ENCODE measurements around the gene SDCCAG8. TPM values are rescaled to one million over a fixed set of nuclear protein-coding genes. Genes with fewer than 3 reads are reported as not detected.

Gene SDCCAG8
- total and polyA plus RNA-seq, 2 of the 8 experiments (the other 6 are each of a cell fraction or from before 2014, with no cell fraction given): 15.6 to 21.0 TPM

DNA sequence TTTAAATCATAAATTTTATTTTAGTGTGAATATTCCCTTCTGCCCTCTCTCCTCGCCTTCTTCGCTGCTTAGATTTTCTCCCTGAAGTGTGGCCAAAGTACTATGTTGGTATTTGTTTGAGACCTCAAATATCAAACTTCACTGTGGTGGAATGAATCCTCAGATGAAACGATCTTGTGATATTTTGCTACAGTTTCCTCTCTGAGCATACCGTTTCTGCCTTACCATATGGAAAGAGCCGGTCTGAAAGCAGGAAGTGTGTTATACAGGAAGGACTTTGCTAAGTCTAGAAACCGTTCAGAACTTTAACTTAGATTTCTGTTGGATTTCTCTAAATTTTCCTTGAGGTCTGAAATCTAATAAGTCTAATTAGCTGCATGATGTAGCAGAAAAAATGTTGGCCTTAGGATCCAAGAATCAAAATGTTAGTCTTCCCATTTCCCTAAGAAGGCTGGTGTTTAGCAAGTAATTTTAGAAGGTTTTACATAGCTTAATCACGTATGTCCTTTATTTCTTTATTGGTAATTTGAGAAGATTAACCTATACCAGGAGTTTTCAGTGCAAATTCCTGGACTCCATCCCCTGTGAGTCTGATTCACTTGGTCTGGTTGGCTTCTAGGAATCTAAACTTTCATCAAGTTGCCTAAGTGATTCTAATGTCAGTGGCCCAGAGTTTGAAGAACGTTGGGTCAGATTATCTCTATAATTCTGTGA is 30.7 kb downstream of the SDCCAG8 start:
- Histone ChIP-seq H3K9ac (replicated peaks in 1 of 4; ENCODE audit: extremely low read depth in 1 of 4, low read depth in 3 of 4, low read length in 3 of 4) (no peak overlapping the region), H3K4ac (replicated peaks; ENCODE audit: insufficient read length, low read depth, low read length) (no peak overlapping the region), H2AFZ (ENCODE audit: low read length) (no peak overlapping the region), H3K4me2 (ENCODE audit: insufficient read depth in 1 of 2, low read depth in 2 of 2, low read length in 2 of 2) (no peak overlapping the region), H2BK20ac (ENCODE audit: low read length) (no peak overlapping the region), H3K4me3 (ENCODE audit: extremely low read depth in 1 of 4, insufficient read depth in 2 of 4, low read depth in 3 of 4, low read length in 4 of 4) (no peak overlapping the region), H3K23me2 (ENCODE audit: low read depth, low read length) (no peaks in the 10 kb centered on the region), H3K14ac (ENCODE audit: insufficient read length) (no peak overlapping the region), H2BK15ac (ENCODE audit: low read length) (no peak overlapping the region), H3K27me3 (replicated peaks in 1 of 4; ENCODE audit: control insufficient read depth in 3 of 4, extremely low read depth in 1 of 4, insufficient read depth in 3 of 4, low read length in 3 of 4) (no peaks in the 10 kb centered on the region), H3K18ac (ENCODE audit: extremely low read depth, low read length) (no peak overlapping the region), H2BK5ac (ENCODE audit: low read depth, low read length) (no peak overlapping the region), H4K5ac (ENCODE audit: insufficient read length, low read depth, low read length) (no peak overlapping the region), H3K23ac (ENCODE audit: insufficient read length) (no peak overlapping the region), H3K4me1 (replicated peaks in 1 of 4; ENCODE audit: control insufficient read depth in 3 of 4, insufficient read depth in 4 of 4, low read length in 3 of 4) (peaks cover 0 to 3% (median 0%) of the 10 kb centered on the region in 4 experiments; a peak in 1 of 7 replicates), H2BK120ac (replicated peaks; ENCODE audit: low read depth, low read length) (no peak overlapping the region), H2BK12ac (ENCODE audit: low read depth, low read length) (no peak overlapping the region), H3K27ac (ENCODE audit: low read depth, low read length) (no peak overlapping the region), H3K79me2 (ENCODE audit: control insufficient read depth in 1 of 2, insufficient read depth in 2 of 2, low read length in 2 of 2) (no peaks in the 10 kb centered on the region), H3K56ac (replicated peaks; ENCODE audit: insufficient read length, low read depth, low read length) (no peak overlapping the region), H3K9me3 (ENCODE audit: insufficient read depth in 2 of 2, low read depth in 1 of 2, low read length in 1 of 2) (no peaks in the 10 kb centered on the region), H3K36me3 (ENCODE audit: control insufficient read depth in 2 of 4, insufficient read depth in 4 of 4, low read length in 3 of 4) (peaks cover 0 to 4% (median 0%) of the 10 kb centered on the region in 4 experiments; a peak in 2 of 8 replicates), H3K79me1 (ENCODE audit: low read depth, low read length) (no peaks in the 10 kb centered on the region), H4K8ac (ENCODE audit: extremely low read depth, insufficient read depth, low read length) (no peak overlapping the region), H4K91ac (replicated peaks; ENCODE audit: insufficient read length, low read length) (no peak overlapping the region), H4K20me1 (replicated peaks in 1 of 2; ENCODE audit: control insufficient read depth in 1 of 2, insufficient read depth in 2 of 2, low read length in 2 of 2) (no peaks in the 10 kb centered on the region), H2AK5ac (ENCODE audit: low read depth, low read length) (no peak overlapping the region)
- ChIA-PET POLR2A (ENCODE audit: partially characterized antibody) (interaction anchor here (1.2 kb wide), 1 partner anchor 32 kb away, joined by 4 read pairs; the partner anchor contains the start of gene CEP170), CTCF (ENCODE audit: partially characterized antibody) (interaction anchor here (0.6 kb wide), 1 partner anchor 7 kb away, joined by 3 read pairs; no protein-coding TSS in a partner anchor)
- DNase-seq (ENCODE audit: low read depth in 1 of 2, low spot score in 2 of 2): no peak
- no peak for FAIRE-seq
- 90% methylated on average over 8 of the region's 8 CpGs; no CpG with 5 or more reads in 1 of the 2 experiments for WGBS, 2 experiments (ENCODE audit: extremely low coverage in 1 of 2, insufficient coverage in 1 of 2, insufficient read length in 1 of 2, insufficient replicate concordance in 2 of 2, low coverage in 1 of 2, low lambda C conversion rate in 2 of 2, missing lambda C conversion rate in 1 of 2)
- TF ChIP-seq RNF2 (IDR thresholded peaks at IDR 0.05; ENCODE audit: borderline replicate concordance, low read depth, low read length, missing control alignments, poor library complexity, severe bottlenecking) (no peak), CREB1 (IDR thresholded peaks at IDR 0.05) (no peak), EP300 (IDR thresholded peaks at IDR 0.05; ENCODE audit: borderline replicate concordance in 1 of 2, low read depth in 2 of 2, low read length in 2 of 2) (no peak)

Data from H1 (cell line).